HG03571 (cell line): ENCODE data around the gene FCHO2.

Source experiments
- ATAC-seq: cut with Tn5 transposase; IDR thresholded peaks from one replicate; pipeline ENCODE4 v1.9.1; 2021; ENCODE audit not compliant: unreplicated experiment

FCHO2 gene

DNA sequence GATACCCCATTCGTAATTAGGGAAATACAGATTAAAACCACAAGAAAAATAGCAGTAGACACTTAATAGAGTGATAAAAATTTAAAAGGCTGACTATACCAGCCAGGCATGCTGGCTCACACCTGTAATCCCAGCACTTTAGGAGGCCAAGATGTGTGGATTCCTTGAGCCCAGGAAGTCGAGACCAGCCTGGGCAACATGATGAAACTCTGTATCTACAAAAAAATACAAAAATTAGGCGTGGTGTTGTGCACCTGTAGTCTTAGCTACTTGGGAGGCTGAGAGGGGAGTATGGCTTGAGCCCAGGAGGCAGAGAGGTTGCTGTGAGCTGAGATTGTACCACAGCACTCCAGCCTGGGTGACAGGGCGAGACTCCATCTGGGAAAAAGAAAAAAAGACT lies 72.0 kb downstream of the FCHO2 start:
- no peak for ATAC-seq

DNA sequence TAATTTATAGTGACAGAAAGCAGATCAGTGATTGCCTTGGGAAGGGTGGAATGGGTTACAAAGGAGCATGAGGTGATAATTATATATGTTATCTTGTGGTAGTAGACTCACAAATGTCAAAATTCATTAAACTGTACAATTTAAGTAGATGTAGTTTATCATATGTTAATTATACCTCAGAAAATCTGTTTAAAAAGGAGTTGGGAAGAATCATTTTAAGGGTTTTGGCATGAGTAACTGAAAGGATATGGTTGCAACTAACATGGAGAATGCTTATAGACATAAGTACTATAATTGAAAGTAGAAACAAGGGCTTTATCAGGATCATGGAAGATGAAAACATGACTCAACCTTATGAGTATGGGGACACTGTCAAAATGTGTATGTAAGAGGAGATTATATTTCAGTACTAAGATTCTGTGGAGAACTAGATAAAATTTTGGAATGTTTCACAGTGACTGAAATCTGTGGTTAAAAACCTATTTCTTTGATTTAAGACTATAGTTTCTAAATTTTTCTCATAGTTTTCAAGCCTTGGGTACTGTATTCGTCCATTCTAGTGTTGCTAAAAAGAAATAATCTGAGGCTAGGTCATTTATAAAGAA lies 73.3 kb downstream of the FCHO2 start:
- ATAC-seq = no peak

GRCh38 chr5:73030531-73030930 lies 74.7 kb downstream of the FCHO2 start:
- no peak for ATAC-seq

- ATAC-seq = no peak
Measured at GRCh38 chr5:73030995-73031394, 75.2 kb downstream of the FCHO2 start.

DNA sequence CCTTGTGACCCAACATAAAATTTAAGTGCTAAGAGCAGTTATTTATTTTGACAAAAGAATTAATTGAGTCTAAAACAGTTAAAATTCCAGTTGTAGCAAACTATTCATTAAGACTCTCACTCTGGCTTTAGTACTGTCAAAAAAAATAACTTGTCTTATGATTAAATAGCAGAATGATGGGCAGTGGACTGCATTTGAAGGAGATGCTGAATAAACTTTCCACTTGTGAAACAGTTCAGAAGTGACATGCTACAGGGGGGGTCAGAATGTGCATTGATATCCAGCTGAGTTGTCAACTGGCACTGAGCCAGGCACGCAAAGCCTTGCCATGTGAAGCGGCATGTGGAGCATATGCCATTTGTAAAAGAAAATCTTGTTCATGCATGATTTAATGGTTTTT lies 76.0 kb downstream of the FCHO2 start:
- no peak for ATAC-seq

GRCh38 chr5:73032635-73033034 lies 76.8 kb downstream of the FCHO2 start:
- no peak for ATAC-seq

GRCh38 chr5:73037545-73037944 lies 81.7 kb downstream of the FCHO2 start:
- no peak for ATAC-seq

DNA sequence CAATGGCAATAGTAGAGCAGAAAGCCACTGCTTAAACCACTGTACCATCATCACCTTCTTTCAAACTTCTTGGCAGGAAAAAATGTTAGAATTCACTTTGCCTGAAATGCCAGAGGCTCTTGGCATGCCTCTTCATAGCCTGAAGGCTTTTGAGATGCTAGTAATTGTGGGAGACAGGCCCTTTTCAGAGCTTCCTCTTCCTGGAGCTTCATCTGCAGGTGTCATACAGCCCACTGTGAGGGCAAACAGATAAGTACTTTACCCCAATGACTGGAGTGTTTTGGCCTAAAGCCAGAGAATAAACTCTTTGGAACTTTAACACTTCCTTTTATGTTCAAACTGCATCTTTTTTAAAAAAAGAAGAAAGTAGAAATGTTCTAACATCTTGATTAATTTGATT lies 83.2 kb downstream of the FCHO2 start:
- ATAC-seq = no peak

GRCh38 chr5:73042993-73043392 lies 87.2 kb downstream of the FCHO2 start:
- ATAC-seq = no peak

- ATAC-seq = no peak
Measured at GRCh38 chr5:73044546-73044945, 88.7 kb downstream of the FCHO2 start.

DNA sequence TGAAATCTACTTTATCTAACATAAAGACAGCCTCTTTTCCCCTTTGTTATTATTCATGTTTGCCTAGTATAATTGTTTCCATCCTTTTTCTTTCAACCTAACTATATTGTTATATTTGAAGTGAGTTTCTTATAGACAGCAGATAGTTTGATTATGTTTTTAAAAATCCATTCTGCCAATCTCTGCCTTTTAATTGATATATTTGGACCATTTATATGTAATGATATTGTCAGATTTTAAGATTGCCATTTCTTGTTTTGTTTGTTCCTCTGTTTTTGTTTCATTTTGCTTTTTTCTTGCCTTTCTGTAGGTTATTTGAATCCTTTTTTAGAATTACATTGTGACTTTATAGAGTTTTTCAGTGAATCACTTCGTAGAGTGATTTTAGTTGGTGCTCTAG lies 89.8 kb downstream of the FCHO2 start:
- no peak for ATAC-seq

GRCh38 chr5:73061593-73061992 lies 105.8 kb downstream of the FCHO2 start:
- no peak for ATAC-seq

GRCh38 chr5:73066466-73066865 lies 110.6 kb downstream of the FCHO2 start:
- no peak for ATAC-seq

- ATAC-seq = no peak
Measured at GRCh38 chr5:73067213-73067612, 111.4 kb downstream of the FCHO2 start.

DNA sequence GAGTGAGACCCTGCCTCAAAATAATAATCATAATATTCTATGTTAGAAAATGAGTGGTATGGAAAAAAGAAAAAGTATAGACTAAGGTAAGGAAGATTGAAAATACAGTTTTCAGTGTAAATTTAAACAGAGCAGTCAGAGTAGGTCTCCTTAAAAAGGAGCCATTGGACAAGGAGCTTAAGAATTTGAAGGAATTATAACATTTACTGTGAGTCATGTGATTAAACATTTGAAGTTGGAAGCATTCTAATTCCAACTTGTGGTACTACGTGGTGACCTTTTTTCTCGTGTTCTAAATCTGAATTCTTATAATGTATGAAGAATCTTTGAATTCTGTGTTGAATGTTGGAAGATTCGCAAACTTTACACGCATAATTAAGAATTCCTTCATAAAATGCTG lies 125.3 kb downstream of the FCHO2 start:
- no peak for ATAC-seq

DNA sequence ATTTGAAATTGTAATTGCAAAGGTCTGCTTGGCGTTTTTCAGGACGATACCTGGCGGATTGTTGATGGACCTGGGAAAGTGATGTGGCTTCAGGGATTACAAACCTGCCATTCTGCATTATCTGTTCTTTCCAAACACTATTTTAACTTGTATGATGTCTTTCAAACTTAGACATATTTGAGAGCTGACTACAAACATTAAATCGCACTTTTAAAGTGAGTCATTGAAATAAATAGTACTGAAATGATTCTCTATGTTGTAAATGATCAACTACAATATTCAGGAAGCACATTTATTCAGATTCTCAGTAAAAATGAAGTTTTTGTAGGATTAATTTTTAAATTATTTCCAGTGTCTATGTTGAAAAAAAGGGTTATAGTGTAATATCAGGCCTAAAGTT lies 132.2 kb downstream of the FCHO2 start:
- ATAC-seq = no peak

- ATAC-seq = no peak
Measured at GRCh38 chr5:73093943-73094342, 138.1 kb downstream of the FCHO2 start.

- no peak for ATAC-seq
Measured at GRCh38 chr5:73094415-73094814, 138.6 kb downstream of the FCHO2 start.

GRCh38 chr5:73095564-73096238 lies 139.9 kb downstream of the FCHO2 start:
- no peak for ATAC-seq

GRCh38 chr5:73096239-73096575 lies 140.4 kb downstream of the FCHO2 start:
- no peak for ATAC-seq

DNA sequence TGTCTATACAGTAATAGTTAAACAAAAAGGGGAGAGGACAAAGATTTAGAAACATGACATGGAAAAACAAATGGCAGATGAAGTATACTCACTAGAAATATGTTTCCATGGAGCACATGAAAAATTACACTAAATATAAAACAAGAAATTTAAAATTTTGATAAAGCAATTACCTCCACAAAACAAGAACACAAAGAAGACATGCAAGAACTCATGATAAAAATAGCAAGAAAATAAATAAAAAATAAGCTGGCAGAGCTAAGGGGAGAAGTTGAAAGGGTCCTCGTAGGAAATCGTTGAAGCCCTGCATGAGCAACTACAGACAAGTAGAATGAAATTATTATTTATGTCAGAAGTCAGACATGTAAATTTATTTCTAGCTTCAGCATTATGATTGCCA lies 141.9 kb downstream of the FCHO2 start:
- ATAC-seq = no peak

DNA sequence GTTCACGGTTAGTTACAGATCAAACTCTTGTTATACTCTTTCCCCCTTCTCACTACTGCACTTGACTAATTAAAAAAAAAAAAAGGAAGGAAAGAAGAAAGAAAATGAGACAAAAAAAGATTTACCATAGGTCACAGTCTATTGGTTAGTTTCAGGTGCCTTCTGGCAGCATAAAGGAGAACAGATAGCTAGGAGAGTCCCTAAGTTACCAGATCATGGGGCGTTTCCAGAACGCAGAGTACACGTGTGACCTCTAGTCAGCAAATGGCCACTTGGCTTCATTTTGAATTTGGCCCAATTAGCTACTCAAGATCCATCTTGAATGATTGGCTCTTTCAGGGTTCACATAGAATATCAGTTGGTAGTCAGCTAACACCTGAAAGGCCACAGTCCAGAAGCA lies 144.3 kb downstream of the FCHO2 start:
- no peak for ATAC-seq

- no peak for ATAC-seq
Measured at GRCh38 chr5:73103870-73104299, 148.0 kb downstream of the FCHO2 start.
